ENCODE measurements around the gene INKA1. TPM values are rescaled to one million over a fixed set of nuclear protein-coding genes. Genes with fewer than 3 reads are reported as not detected.
"Not testable (repeated sequence)": the region's sequence is repeated elsewhere in the genome, so short reads cannot be mapped to it uniquely, and the experiment has no call there.

INKA1 gene
- total RNA-seq, 6 experiments from 2014 or later, result 3.2 to 4.3 (median 3.6) TPM

- Mint-ChIP-seq H3K36me3 (ENCODE audit: low read depth) (peaks cover 23% of the 10 kb centered on the region), H3K4me3 (no peak overlapping the region)
These were observed 21.5 kb upstream of the INKA1 start for GRCh38 chr3:49781415-49782199.

GRCh38 chr3:49782277-49782676 lies 20.8 kb upstream of the INKA1 start:
- Mint-ChIP-seq H3K36me3 (ENCODE audit: low read depth) (peaks cover 23% of the 10 kb centered on the region), H3K4me1 (ENCODE audit: low read depth) (peaks cover 35% of the 10 kb centered on the region)
- H3K27ac Mint-ChIP-seq; H3K4me3 Mint-ChIP-seq; DNase-seq; H3K9me3 Mint-ChIP-seq; H3K27me3 Mint-ChIP-seq (ENCODE audit: insufficient read depth): not testable (repeated sequence)

More at GRCh38 chr3:49781415-49782199, 21.5 kb upstream of the INKA1 start:
- Mint-ChIP-seq H3K4me1 (ENCODE audit: low read depth) (peaks cover 28% of the 10 kb centered on the region), H3K9me3 (no peaks in the 10 kb centered on the region), H3K27me3 (ENCODE audit: insufficient read depth) (peaks cover under 1% of the 10 kb centered on the region; the same call in 1 of the 2 replicates), H3K27ac (0 out of 2 replicates have a peak overlapping the region, but pooled peaks have one; percentile 21)
- no peak for DNase-seq
- no peak for TF ChIP-seq CTCF (IDR thresholded peaks at IDR 0.05)

- peaks cover 2% of the 10 kb centered on the region for H3K27me3 Mint-ChIP-seq (ENCODE audit: insufficient read depth)
- TF ChIP-seq CTCF (IDR thresholded peaks at IDR 0.05), result no peak
These were observed 17.3 kb upstream of the INKA1 start for GRCh38 chr3:49785565-49786356.

GRCh38 chr3:49786357-49787181 lies 16.5 kb upstream of the INKA1 start, which contains the start of gene IP6K1:
TSS of gene IP6K1 (minus strand) at chr3:49786542. CDS start at chr3:49748040, 38,502 bp downstream.
- H3K36me3 Mint-ChIP-seq (ENCODE audit: low read depth), result peaks cover 13% of the 10 kb centered on the region
- H3K27me3 Mint-ChIP-seq (ENCODE audit: insufficient read depth), result peaks cover 2% of the 10 kb centered on the region
- H3K27ac Mint-ChIP-seq, result peak within 1 kb of the TSS; percentile 92
- peak; percentile 100 for DNase-seq
- peaks cover 34% of the 10 kb centered on the region for H3K4me1 Mint-ChIP-seq (ENCODE audit: low read depth)
- peak; percentile 32; the same call in 1 of the 2 replicates for TF ChIP-seq CTCF (IDR thresholded peaks at IDR 0.05)
- peak within 1 kb of the TSS; percentile 97 for H3K4me3 Mint-ChIP-seq
- no peaks in the 10 kb centered on the region for H3K9me3 Mint-ChIP-seq

More at GRCh38 chr3:49785565-49786356, 17.3 kb upstream of the INKA1 start:
- Mint-ChIP-seq H3K4me1 (ENCODE audit: low read depth) (peaks cover 32% of the 10 kb centered on the region), H3K36me3 (ENCODE audit: low read depth) (peaks cover 13% of the 10 kb centered on the region), H3K4me3 (peak overlapping the region; percentile 97), H3K9me3 (no peaks in the 10 kb centered on the region), H3K27ac (peak overlapping the region; percentile 82)
- DNase-seq, result peak; percentile 36

- Mint-ChIP-seq H3K9me3 (no peaks in the 10 kb centered on the region), H3K36me3 (ENCODE audit: low read depth) (peaks cover 13% of the 10 kb centered on the region), H3K4me1 (ENCODE audit: low read depth) (peaks cover 36% of the 10 kb centered on the region), H3K27me3 (ENCODE audit: insufficient read depth) (peaks cover 2% of the 10 kb centered on the region), H3K4me3 (peak overlapping the region; percentile 97), H3K27ac (peak overlapping the region; percentile 92)
- DNase-seq, result no peak
- TF ChIP-seq CTCF (IDR thresholded peaks at IDR 0.05), result no peak
These were observed 15.9 kb upstream of the INKA1 start for GRCh38 chr3:49787182-49787464.
